Breast epithelium (tissue), 4 donors: ENCODE measurements around the gene TLCD4. TPM values are rescaled to one million over a fixed set of nuclear protein-coding genes. Genes with fewer than 3 reads are reported as not detected.

Source experiments
- DNase-seq, 2 donors: peaks; one replicate each; pipeline ENCODE4 v3.0.0-alpha.2; 2019; ENCODE audit warnings: low spot score in 2 of 2
- H3K27ac ChIP-seq, 2 donors: fragments of 200-600 bp; sonication (generic) in 1 of 2; one replicate each; pipeline ENCODE4 v1.5.1; 2016 to 2019; ENCODE audit warnings: mild to moderate bottlenecking in 1 of 2
- H3K27me3 ChIP-seq, 2 donors: fragments of 200-600 bp; sonication (generic) in 1 of 2; one replicate each; pipeline versions ENCODE4 v1.5.1 to v1.6.0; 2017 to 2019; ENCODE audit warnings: control low read depth in 1 of 2, mild to moderate bottlenecking in 1 of 2
- H3K36me3 ChIP-seq: fragments of 200-600 bp; one replicate; pipeline ENCODE4 v1.5.1; 2019
- H3K4me1 ChIP-seq, 2 donors: fragments of 200-600 bp; sonication (generic); one replicate each; pipeline ENCODE4 v1.5.1; 2016 to 2019; ENCODE audit warnings: control low read depth in 1 of 2
- H3K4me3 ChIP-seq, 3 donors: fragments of 200-600 bp; sonication (generic); 1 replicate in 2 of 3; 2 replicates in 1 of 3; pipeline ENCODE4 v1.5.1; 2016 to 2019; ENCODE audit warnings: mild to moderate bottlenecking in 3 of 3, moderate library complexity in 2 of 3
- H3K9me3 ChIP-seq, 2 donors: fragments of 200-600 bp; sonication (generic) in 1 of 2; one replicate each; pipeline ENCODE4 v1.5.1; 2016 to 2019; ENCODE audit warnings: control low read depth in 1 of 2
- POLR2A ChIP-seq: fragments of 450-650 bp; IDR thresholded peaks from one replicate; pipeline ENCODE4 v1.6.1; 2016; ENCODE audit warnings: antibody characterized with exemption, mild to moderate bottlenecking, moderate library complexity
- POLR2AphosphoS5 ChIP-seq, 3 donors: sonication (generic); formaldehyde crosslinking; IDR thresholded peaks; one replicate each; pipeline ENCODE4 v1.6.1; 2017; ENCODE audit warnings: antibody characterized with exemption in 3 of 3
- intact Hi-C: fragments of 100-400 bp; cut with DNase I; formaldehyde crosslinking; loops from one replicate; pipeline ENCODE4 v1.15.1; 2023; ENCODE audit warnings: low total_unique reads
- total RNA-seq, 3 donors: library from RNA; depleted of rRNA; stranded (reverse); fragments of >200 nt; gene quantifications; one replicate each; pipeline ENCODE4 v1.1.0, GENCODE V29; 2016
- TF ChIP-seq, protein P1 (sequence below), 3 donors: fragments of 450-650 bp; IDR thresholded peaks; one replicate each; pipeline ENCODE4 v1.5.1; 2016 to 2017; ENCODE audit warnings: antibody characterized with exemption in 3 of 3, mild to moderate bottlenecking in 3 of 3, moderate library complexity in 3 of 3

Gene TLCD4
- total RNA-seq, 3 donors from 2014 or later, result 5.9 to 22.4 (median 6.9) TPM

DNA sequence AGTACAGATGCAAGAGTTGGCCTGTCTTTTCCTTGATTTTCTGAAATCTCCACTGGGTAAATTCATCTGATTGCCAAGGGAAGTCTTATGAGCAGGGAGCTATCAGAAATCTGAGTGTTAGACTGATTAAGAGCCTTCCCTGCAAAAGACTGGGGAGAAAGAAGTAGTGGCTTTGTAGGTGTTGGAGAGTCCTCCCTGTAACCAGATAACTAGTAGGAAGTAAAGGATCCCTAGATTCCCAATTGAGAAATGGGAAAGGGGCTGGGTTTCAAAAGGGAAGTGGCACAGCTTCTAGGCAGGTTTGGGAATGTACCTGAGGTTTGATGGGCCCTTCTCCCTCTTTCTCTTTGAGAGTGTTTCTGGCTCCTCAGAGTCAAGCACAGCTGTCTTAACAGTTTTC lies 2.1 kb downstream of the TLCD4 start:
- Histone ChIP-seq H3K27me3 (no peaks in the 10 kb centered on the region), H3K9me3 (no peaks in the 10 kb centered on the region), H3K4me3 (no peak overlapping the region), H3K36me3 (no peaks in the 10 kb centered on the region), H3K27ac (no peak overlapping the region), H3K4me1 (no peaks in the 10 kb centered on the region)
- TF ChIP-seq POLR2AphosphoS5 (IDR thresholded peaks at IDR 0.05) (no peak), POLR2A (no peak)
- TF ChIP-seq, protein P1, sequence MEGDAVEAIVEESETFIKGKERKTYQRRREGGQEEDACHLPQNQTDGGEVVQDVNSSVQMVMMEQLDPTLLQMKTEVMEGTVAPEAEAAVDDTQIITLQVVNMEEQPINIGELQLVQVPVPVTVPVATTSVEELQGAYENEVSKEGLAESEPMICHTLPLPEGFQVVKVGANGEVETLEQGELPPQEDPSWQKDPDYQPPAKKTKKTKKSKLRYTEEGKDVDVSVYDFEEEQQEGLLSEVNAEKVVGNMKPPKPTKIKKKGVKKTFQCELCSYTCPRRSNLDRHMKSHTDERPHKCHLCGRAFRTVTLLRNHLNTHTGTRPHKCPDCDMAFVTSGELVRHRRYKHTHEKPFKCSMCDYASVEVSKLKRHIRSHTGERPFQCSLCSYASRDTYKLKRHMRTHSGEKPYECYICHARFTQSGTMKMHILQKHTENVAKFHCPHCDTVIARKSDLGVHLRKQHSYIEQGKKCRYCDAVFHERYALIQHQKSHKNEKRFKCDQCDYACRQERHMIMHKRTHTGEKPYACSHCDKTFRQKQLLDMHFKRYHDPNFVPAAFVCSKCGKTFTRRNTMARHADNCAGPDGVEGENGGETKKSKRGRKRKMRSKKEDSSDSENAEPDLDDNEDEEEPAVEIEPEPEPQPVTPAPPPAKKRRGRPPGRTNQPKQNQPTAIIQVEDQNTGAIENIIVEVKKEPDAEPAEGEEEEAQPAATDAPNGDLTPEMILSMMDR (IDR thresholded peaks at IDR 0.05), result no peak
- intact Hi-C loops, result no loop called here
- no peak for DNase-seq

DNA sequence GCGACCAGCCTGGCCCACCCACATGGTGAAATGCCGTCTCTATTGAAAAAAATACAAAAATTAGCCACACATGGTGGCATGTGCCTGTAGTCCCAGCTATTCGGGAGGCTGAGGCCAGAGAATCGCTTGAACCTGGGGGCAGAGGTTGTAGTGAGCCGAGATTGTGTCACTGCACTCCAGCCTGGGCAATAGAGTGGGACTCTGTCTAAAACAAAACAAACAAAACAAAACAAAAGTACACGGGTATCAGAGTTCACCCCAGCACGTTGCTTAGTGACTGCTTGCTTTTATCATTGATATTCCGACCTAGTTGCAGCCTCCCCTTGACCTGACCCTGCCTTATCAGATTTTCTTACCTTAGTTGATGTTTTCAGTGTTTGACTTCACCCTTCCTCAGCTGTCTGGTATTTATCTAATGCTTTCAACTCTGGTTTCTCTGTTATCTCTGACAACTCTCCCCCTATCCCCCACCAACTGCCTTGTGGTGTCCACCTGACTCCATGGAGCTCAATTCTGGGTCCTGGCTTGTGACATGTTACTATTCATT lies 5.1 kb downstream of the TLCD4 start:
- H3K4me3 ChIP-seq, result no peak overlapping the region

DNA sequence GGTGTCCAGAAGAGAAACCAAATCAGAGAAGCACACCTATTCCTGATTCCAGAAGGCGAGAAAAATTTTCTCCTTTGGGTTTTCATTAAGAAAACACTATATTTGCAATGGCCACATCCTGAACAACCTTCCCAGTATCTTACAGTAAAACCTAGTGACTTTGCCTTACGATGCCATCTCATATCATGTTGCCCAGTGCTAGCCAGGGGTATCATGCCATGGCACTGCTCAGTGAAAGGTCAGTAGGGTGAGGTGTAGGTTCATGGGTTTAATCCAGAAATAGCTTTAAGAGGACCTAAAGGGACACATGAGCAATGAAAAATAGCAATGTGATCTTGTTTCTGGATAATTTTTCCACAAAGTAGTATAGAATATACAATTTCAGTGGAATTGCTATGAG lies 7.2 kb downstream of the TLCD4 start:
- DNase-seq, result no peak
- H3K9me3 ChIP-seq, result no peaks in the 10 kb centered on the region
- no peak overlapping the region for H3K4me3 ChIP-seq
- intact Hi-C loops, result no loop called here
- no peak overlapping the region for H3K27ac ChIP-seq
- H3K36me3 ChIP-seq, result no peaks in the 10 kb centered on the region
- H3K27me3 ChIP-seq, result no peaks in the 10 kb centered on the region
- TF ChIP-seq, protein P1 (IDR thresholded peaks at IDR 0.05), result no peak
- no peak for TF ChIP-seq POLR2A
- no peak for TF ChIP-seq POLR2AphosphoS5 (IDR thresholded peaks at IDR 0.05)
- no peaks in the 10 kb centered on the region for H3K4me1 ChIP-seq

More for the DNA sequence above, 5.1 kb downstream of the TLCD4 start:
- Histone ChIP-seq H3K27me3 (no peaks in the 10 kb centered on the region), H3K9me3 (no peaks in the 10 kb centered on the region), H3K36me3 (no peaks in the 10 kb centered on the region), H3K27ac (no peak overlapping the region), H3K4me1 (no peaks in the 10 kb centered on the region)
- no peak for DNase-seq
- intact Hi-C loops, result no loop called here
- TF ChIP-seq, protein P1 (IDR thresholded peaks at IDR 0.05), result no peak
- TF ChIP-seq POLR2AphosphoS5 (IDR thresholded peaks at IDR 0.05), result no peak
- TF ChIP-seq POLR2A, result no peak

GRCh38 chr1:95126366-95126765 lies 9.2 kb downstream of the TLCD4 start:
- Histone ChIP-seq H3K36me3 (no peaks in the 10 kb centered on the region), H3K9me3 (no peaks in the 10 kb centered on the region), H3K4me1 (no peaks in the 10 kb centered on the region), H3K27me3 (no peaks in the 10 kb centered on the region), H3K27ac (no peak overlapping the region), H3K4me3 (no peak overlapping the region)
- no peak for DNase-seq
- intact Hi-C loops, result no loop called here
- TF ChIP-seq POLR2A (no peak), POLR2AphosphoS5 (IDR thresholded peaks at IDR 0.05) (no peak)
- TF ChIP-seq, protein P1 (IDR thresholded peaks at IDR 0.05), result no peak

- Histone ChIP-seq H3K27me3 (no peaks in the 10 kb centered on the region), H3K4me1 (no peaks in the 10 kb centered on the region), H3K4me3 (no peak overlapping the region), H3K9me3 (no peaks in the 10 kb centered on the region), H3K27ac (no peak overlapping the region), H3K36me3 (no peaks in the 10 kb centered on the region)
- intact Hi-C loops, result no loop called here
- TF ChIP-seq, protein P1 (IDR thresholded peaks at IDR 0.05), result no peak
- TF ChIP-seq POLR2AphosphoS5 (IDR thresholded peaks at IDR 0.05) (no peak), POLR2A (no peak)
- DNase-seq, result no peak
Observed at GRCh38 chr1:95126846-95127245, 9.7 kb downstream of the TLCD4 start.
